IMR-90 (cell line): ENCODE data around the gene UBAC1. TPM values are rescaled to one million over a fixed set of nuclear protein-coding genes. Genes with fewer than 3 reads are reported as not detected.

Source experiments
- ATAC-seq: fragments of 200-7000 bp; cut with Tn5 transposase; 2 replicates; pipeline ENCODE4 v1.9.1; 2020; ENCODE audit warnings: low read depth, mild to moderate bottlenecking, moderate library complexity
- BruUV-seq: library from RNA; stranded (reverse); fragments of 400-500 nt; replicated peaks from 2 replicates; lab custom pipeline; 2021; lab: Mats Ljungman, UMichigan
- CTCF ChIA-PET: fragments of 300-600 bp; formaldehyde crosslinking; extraction: SDS; loops from one replicate; lab custom pipeline; 2021; ENCODE audit warnings: antibody characterized with exemption; lab: Yijun Ruan, JAX
- POLR2A ChIA-PET: fragments of 300-600 bp; sonication (Branson Sonifier 250); formaldehyde crosslinking; loops from one replicate; lab custom pipeline; 2022; ENCODE audit warnings: antibody characterized with exemption; ENCODE audit not compliant: unreplicated experiment; lab: Charles Lee
- DNase-seq: peaks from one replicate; pipeline ENCODE4 v3.0.0; 2013
- H2AFZ ChIP-seq: replicated peaks from 2 replicates; pipeline ENCODE3; 2013; ENCODE audit warnings: low read length, mild to moderate bottlenecking; ENCODE audit not compliant: poor library complexity
- H2AK5ac ChIP-seq: 2 replicates; pipeline ENCODE4 v1.6.1; 2013; ENCODE audit warnings: low read depth, low read length, inconsistent platforms
- H2AK9ac ChIP-seq: replicated peaks from 2 replicates; pipeline ENCODE3; 2013; ENCODE audit warnings: mild to moderate bottlenecking, low read depth, low read length, moderate library complexity; ENCODE audit not compliant: poor library complexity
- H2BK120ac ChIP-seq: 2 replicates; pipeline ENCODE4 v1.6.1; 2013; ENCODE audit warnings: low read depth, low read length, inconsistent platforms
- H2BK15ac ChIP-seq: 3 replicates; pipeline ENCODE4 v1.6.1; 2013; ENCODE audit warnings: low read depth, low read length, inconsistent platforms
- H2BK20ac ChIP-seq: 2 replicates; pipeline ENCODE4 v1.6.1; 2013; ENCODE audit warnings: low read depth, mild to moderate bottlenecking, inconsistent platforms, low read length, moderate library complexity
- H2BK5ac ChIP-seq: 2 replicates; pipeline ENCODE4 v1.6.1; 2013; ENCODE audit warnings: mild to moderate bottlenecking, low read depth, low read length, inconsistent platforms; ENCODE audit not compliant: poor library complexity, severe bottlenecking
- H3K14ac ChIP-seq: replicated peaks from 2 replicates; pipeline ENCODE4 v1.6.1; 2013; ENCODE audit warnings: low read depth, low read length, inconsistent platforms
- H3K18ac ChIP-seq: 2 replicates; pipeline ENCODE4 v1.6.1; 2013; ENCODE audit warnings: low read depth, low read length, control low read depth
- H3K23ac ChIP-seq: 2 replicates; pipeline ENCODE4 v1.6.1; 2013; ENCODE audit warnings: low read depth, low read length, inconsistent platforms
- H3K27ac ChIP-seq: 2 replicates; pipeline ENCODE4 v1.5.1; 2013; ENCODE audit warnings: mild to moderate bottlenecking, control low read depth, low read length; ENCODE audit not compliant: insufficient read depth
- H3K27me3 ChIP-seq: 2 replicates; pipeline ENCODE4 v1.6.1; 2013; ENCODE audit warnings: low read length; ENCODE audit not compliant: control insufficient read depth, insufficient read depth
- H3K36me3 ChIP-seq: 2 replicates; pipeline ENCODE4 v1.6.1; 2013; ENCODE audit warnings: low read length, mixed read lengths; ENCODE audit not compliant: control insufficient read depth, insufficient read depth
- H3K4ac ChIP-seq: 2 replicates; pipeline ENCODE4 v1.6.1; 2013; ENCODE audit warnings: low read depth, low read length, inconsistent platforms
- H3K4me1 ChIP-seq: 2 replicates; pipeline ENCODE4 v1.6.1; 2013; ENCODE audit warnings: low read length, mixed read lengths; ENCODE audit not compliant: control insufficient read depth, insufficient read depth
- H3K4me2 ChIP-seq: 2 replicates; pipeline ENCODE4 v1.6.1; 2013; ENCODE audit warnings: low read depth, mild to moderate bottlenecking, control low read depth, low read length, moderate library complexity
- H3K4me3 ChIP-seq: 2 replicates; pipeline ENCODE4 v1.5.1; 2013; ENCODE audit warnings: low read depth, mild to moderate bottlenecking, control low read depth, low read length, moderate library complexity; ENCODE audit not compliant: insufficient read depth
- H3K56ac ChIP-seq: 2 replicates; pipeline ENCODE4 v1.6.1; 2013; ENCODE audit warnings: low read length, inconsistent platforms; ENCODE audit not compliant: insufficient read depth; ENCODE audit errors: extremely low read depth
- H3K79me1 ChIP-seq, 2 experiments: 2 replicates each; pipeline ENCODE4 v1.6.1; 2013; ENCODE audit warnings: low read length in 2 of 2, inconsistent platforms in 1 of 2, low read depth in 1 of 2
- H3K9ac ChIP-seq: 2 replicates; pipeline ENCODE4 v1.6.1; 2013; ENCODE audit warnings: low read depth, low read length, control low read depth
- H3K9me1 ChIP-seq: 2 replicates; pipeline ENCODE4 v1.6.1; 2013; ENCODE audit warnings: low read length, inconsistent platforms; ENCODE audit not compliant: insufficient read depth
- H3K9me3 ChIP-seq: 2 replicates; pipeline ENCODE4 v1.6.1; 2013; ENCODE audit warnings: low read length; ENCODE audit not compliant: control insufficient read depth, insufficient read depth
- H4K20me1 ChIP-seq: 2 replicates; pipeline ENCODE4 v1.6.1; 2013; ENCODE audit warnings: low read length, inconsistent platforms; ENCODE audit not compliant: insufficient read depth
- H4K5ac ChIP-seq: 2 replicates; pipeline ENCODE4 v1.6.1; 2013; ENCODE audit warnings: mild to moderate bottlenecking, low read depth, low read length, control low read depth
- H4K8ac ChIP-seq, 2 experiments: 2 replicates each; pipeline ENCODE4 v1.6.1; 2013; ENCODE audit warnings: low read depth in 2 of 2, low read length in 2 of 2, control low read depth in 1 of 2, inconsistent platforms in 1 of 2
- H4K91ac ChIP-seq: 2 replicates; pipeline ENCODE4 v1.6.1; 2013; ENCODE audit warnings: low read depth, low read length, inconsistent platforms; ENCODE audit not compliant: insufficient read depth
- BHLHE40 ChIP-seq: fragments of 150-350 bp; IDR thresholded peaks from 2 replicates; pipeline ENCODE4 v1.6.1; 2016; ENCODE audit warnings: mild to moderate bottlenecking, low read depth, low read length
- CEBPB ChIP-seq: IDR thresholded peaks from 2 replicates; pipeline ENCODE4 v1.6.1; 2012; ENCODE audit warnings: low read depth, low read length, improper control_type of control experiment
- CHD1 ChIP-seq: IDR thresholded peaks from 2 replicates; pipeline ENCODE4 v1.6.1; 2012; ENCODE audit warnings: low read depth, low read length, improper control_type of control experiment
- FOS ChIP-seq: fragments of 150-350 bp; IDR thresholded peaks from 2 replicates; pipeline ENCODE4 v1.6.1; 2016; ENCODE audit warnings: low read depth, low read length
- MAFK ChIP-seq: IDR thresholded peaks from 2 replicates; pipeline ENCODE4 v1.6.1; 2012; ENCODE audit warnings: low read depth, low read length, improper control_type of control experiment
- MAZ ChIP-seq: IDR thresholded peaks from 2 replicates; pipeline ENCODE4 v1.6.1; 2012; ENCODE audit warnings: low read depth, mild to moderate bottlenecking, low read length, improper control_type of control experiment, moderate library complexity, borderline replicate concordance
- NFE2L2 ChIP-seq: fragments of 150-350 bp; IDR thresholded peaks from 2 replicates; pipeline ENCODE4 v1.6.1; 2016; ENCODE audit warnings: low read depth, mild to moderate bottlenecking, low read length
- POLR2A ChIP-seq: IDR thresholded peaks from 2 replicates; pipeline ENCODE4 v1.6.1; 2012; ENCODE audit warnings: mild to moderate bottlenecking, low read depth, low read length
- RAD21 ChIP-seq: IDR thresholded peaks from 2 replicates; pipeline ENCODE4 v1.6.1; 2012; ENCODE audit warnings: low read length, improper control_type of control experiment
- RCOR1 ChIP-seq: IDR thresholded peaks from 2 replicates; pipeline ENCODE4 v1.6.1; 2012; ENCODE audit warnings: mild to moderate bottlenecking, low read length, improper control_type of control experiment; ENCODE audit not compliant: insufficient replicate concordance
- RFX5 ChIP-seq: IDR thresholded peaks from 2 replicates; pipeline ENCODE4 v1.8.0; 2012; ENCODE audit warnings: low read depth, mild to moderate bottlenecking, low read length, moderate library complexity
- SMC3 ChIP-seq: fragments of 150-350 bp; IDR thresholded peaks from 2 replicates; pipeline ENCODE4 v1.6.1; 2016; ENCODE audit warnings: low read depth, mild to moderate bottlenecking, antibody characterized with exemption, low read length, moderate library complexity
- WGBS, 2 experiments: methylation state at CpG; one replicate each; pipeline versions ENCODE4 v1.1.5 to v1.1.7; 2013; ENCODE audit warnings: missing lambda C conversion rate in 2 of 2; ENCODE audit not compliant: insufficient read length in 1 of 2; ENCODE audit errors: extremely low coverage in 2 of 2; 5-methylcytosine and 5-hydroxymethylcytosine counted together
- dilution Hi-C: fragments of 300-500 bp; cut with HindIII; formaldehyde crosslinking; loops from one replicate; pipeline ENCODE4 v1.14.3; 2018; ENCODE audit warnings: low sequenced_read_pairs; ENCODE audit not compliant: unreplicated experiment
- in situ Hi-C: fragments of 300-500 bp; cut with MboI; formaldehyde crosslinking; loops from 3 replicates; pipeline ENCODE4 v1.14.3; 2019; ENCODE audit warnings: low sequenced_read_pairs, inconsistent platforms, mixed read lengths
- intact Hi-C: fragments of 100-400 bp; cut with micrococcal nuclease; formaldehyde crosslinking; loops from 2 replicates; pipeline ENCODE4 v1.10.0; 2022
- polyA plus RNA-seq, 3 experiments: library from polyadenylated mRNA; depleted of rRNA; stranded (reverse); fragments of >200 nt; gene quantifications; 2 replicates each; pipeline ENCODE4 v1.2.3, GENCODE V29; 2012; ENCODE audit warnings: low replicate concordance in 1 of 3
- total RNA-seq: library from RNA; depleted of rRNA; stranded (reverse); fragments of >200 nt; gene quantifications from 2 replicates; pipeline ENCODE4 v1.2.3, GENCODE V29; 2012
- TF ChIP-seq, protein P1 (sequence below): fragments of 150-350 bp; IDR thresholded peaks from 2 replicates; pipeline ENCODE4 v1.6.1; 2016; ENCODE audit warnings: low read depth, mild to moderate bottlenecking, low read length, moderate library complexity, borderline replicate concordance
- TF ChIP-seq, protein P2 (sequence below): fragments of 150-350 bp; IDR thresholded peaks from 2 replicates; pipeline ENCODE4 v1.6.1; 2017; ENCODE audit warnings: mild to moderate bottlenecking, antibody characterized with exemption, low read length, low read depth
- TF ChIP-seq, protein P3 (sequence below): conservative IDR thresholded peaks from 2 replicates; pipeline ENCODE4 v1.5.1; 2012; ENCODE audit warnings: mild to moderate bottlenecking, low read depth, low read length, improper control_type of control experiment

Gene UBAC1
- total and polyA plus RNA-seq, 2 of the 4 experiments (the other 2 are of a cell fraction): 25.3 to 33.9 TPM

DNA sequence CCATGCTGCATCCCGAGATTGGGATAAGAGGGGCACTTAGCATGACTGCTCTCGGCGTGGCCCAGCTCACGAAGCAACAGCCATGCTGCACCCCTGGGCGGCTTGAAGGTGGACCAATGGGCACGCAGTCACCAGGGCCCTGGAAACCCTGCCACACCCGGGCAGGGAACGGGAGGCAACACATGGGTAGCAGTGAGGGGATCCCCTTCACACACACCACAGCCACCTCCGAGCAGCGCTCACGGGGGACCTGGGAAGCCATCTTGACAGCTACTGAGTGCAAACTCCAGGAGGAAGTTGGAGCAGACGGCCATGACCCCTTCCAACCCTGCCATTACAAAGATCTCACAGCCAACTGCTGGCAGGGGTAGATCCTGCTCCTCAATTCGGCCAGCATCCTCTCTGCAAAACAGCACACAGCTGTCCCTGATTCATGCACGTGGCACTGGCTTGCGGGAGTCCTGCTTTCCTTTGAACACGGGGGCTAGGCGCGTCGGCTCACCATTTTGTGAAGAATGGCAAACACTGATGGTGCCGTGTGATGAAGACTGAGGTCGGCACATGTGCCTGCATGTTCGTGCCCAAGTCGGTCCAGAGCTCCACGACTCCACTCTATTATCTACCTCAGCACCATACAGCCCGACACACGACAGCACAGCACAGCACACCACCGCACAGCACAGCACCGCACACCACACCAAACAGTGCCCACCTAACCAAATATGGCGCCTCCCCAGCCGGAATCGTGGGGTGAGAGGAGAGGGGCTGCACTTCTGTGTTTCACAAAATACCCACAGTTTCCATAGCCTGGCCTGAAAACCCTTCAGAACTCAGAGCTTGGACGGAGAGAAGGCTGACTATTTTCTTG is 5.0 kb downstream of the UBAC1 start:
- ATAC-seq (no peak), DNase-seq (no peak)
- in situ Hi-C loops (no loop called here), dilution Hi-C loops (no loop called here), intact Hi-C loops (no loop called here)
- H3K56ac ChIP-seq: no peak overlapping the region
- H3K18ac ChIP-seq: no peak overlapping the region
- H3K14ac ChIP-seq: no peak overlapping the region
- POLR2A ChIA-PET: interaction anchor here (0.6 kb wide), 2 partner anchors 142 to 695 kb away, joined by 3 read pairs; no protein-coding TSS in a partner anchor
- H4K8ac ChIP-seq: no peak overlapping the region
- H4K5ac ChIP-seq: no peak overlapping the region
- H2AFZ ChIP-seq: no peak overlapping the region
- no peak overlapping the region for H2AK5ac ChIP-seq
- H2BK120ac ChIP-seq: no peak overlapping the region
- H3K9ac ChIP-seq: no peak overlapping the region
- no peak overlapping the region for H3K4me3 ChIP-seq
- H3K79me1 ChIP-seq: peaks cover 34 to 70% of the 10 kb centered on the region in 2 experiments
- H3K36me3 ChIP-seq: peaks cover 14% of the 10 kb centered on the region
- BruUV-seq: no TSS peak
- no peak overlapping the region for H4K91ac ChIP-seq
- H3K23ac ChIP-seq: no peak overlapping the region
- H2AK9ac ChIP-seq: no peak overlapping the region
- 90% methylated on average over 11 of the region's 32 CpGs; no CpG with 5 or more reads in 1 of the 2 experiments for WGBS, 2 experiments
- peaks cover 7% of the 10 kb centered on the region for H3K4me1 ChIP-seq
- peaks cover 31% of the 10 kb centered on the region for H4K20me1 ChIP-seq
- no peak overlapping the region for H2BK20ac ChIP-seq
- no peak overlapping the region for H2BK15ac ChIP-seq
- H3K4ac ChIP-seq: no peak overlapping the region
- H3K4me2 ChIP-seq: no peak overlapping the region
- no peaks in the 10 kb centered on the region for H3K9me3 ChIP-seq
- CTCF ChIA-PET: no interaction called here
- peaks cover 11% of the 10 kb centered on the region for H3K9me1 ChIP-seq
- H3K27me3 ChIP-seq: no peaks in the 10 kb centered on the region
- no peak overlapping the region for H3K27ac ChIP-seq
- no peak overlapping the region for H2BK5ac ChIP-seq
- TF ChIP-seq RFX5 (no peak), MAFK (no peak), MAZ (no peak), CEBPB (no peak), BHLHE40 (no peak), NFE2L2 (no peak), CHD1 (no peak), POLR2A (no peak), RCOR1 (no peak), SMC3 (no peak), RAD21 (no peak), FOS (no peak)
- TF ChIP-seq, protein P1, sequence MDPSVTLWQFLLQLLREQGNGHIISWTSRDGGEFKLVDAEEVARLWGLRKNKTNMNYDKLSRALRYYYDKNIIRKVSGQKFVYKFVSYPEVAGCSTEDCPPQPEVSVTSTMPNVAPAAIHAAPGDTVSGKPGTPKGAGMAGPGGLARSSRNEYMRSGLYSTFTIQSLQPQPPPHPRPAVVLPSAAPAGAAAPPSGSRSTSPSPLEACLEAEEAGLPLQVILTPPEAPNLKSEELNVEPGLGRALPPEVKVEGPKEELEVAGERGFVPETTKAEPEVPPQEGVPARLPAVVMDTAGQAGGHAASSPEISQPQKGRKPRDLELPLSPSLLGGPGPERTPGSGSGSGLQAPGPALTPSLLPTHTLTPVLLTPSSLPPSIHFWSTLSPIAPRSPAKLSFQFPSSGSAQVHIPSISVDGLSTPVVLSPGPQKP: no peak
- TF ChIP-seq, protein P2, sequence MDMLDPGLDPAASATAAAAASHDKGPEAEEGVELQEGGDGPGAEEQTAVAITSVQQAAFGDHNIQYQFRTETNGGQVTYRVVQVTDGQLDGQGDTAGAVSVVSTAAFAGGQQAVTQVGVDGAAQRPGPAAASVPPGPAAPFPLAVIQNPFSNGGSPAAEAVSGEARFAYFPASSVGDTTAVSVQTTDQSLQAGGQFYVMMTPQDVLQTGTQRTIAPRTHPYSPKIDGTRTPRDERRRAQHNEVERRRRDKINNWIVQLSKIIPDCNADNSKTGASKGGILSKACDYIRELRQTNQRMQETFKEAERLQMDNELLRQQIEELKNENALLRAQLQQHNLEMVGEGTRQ: no peak
- TF ChIP-seq, protein P3, sequence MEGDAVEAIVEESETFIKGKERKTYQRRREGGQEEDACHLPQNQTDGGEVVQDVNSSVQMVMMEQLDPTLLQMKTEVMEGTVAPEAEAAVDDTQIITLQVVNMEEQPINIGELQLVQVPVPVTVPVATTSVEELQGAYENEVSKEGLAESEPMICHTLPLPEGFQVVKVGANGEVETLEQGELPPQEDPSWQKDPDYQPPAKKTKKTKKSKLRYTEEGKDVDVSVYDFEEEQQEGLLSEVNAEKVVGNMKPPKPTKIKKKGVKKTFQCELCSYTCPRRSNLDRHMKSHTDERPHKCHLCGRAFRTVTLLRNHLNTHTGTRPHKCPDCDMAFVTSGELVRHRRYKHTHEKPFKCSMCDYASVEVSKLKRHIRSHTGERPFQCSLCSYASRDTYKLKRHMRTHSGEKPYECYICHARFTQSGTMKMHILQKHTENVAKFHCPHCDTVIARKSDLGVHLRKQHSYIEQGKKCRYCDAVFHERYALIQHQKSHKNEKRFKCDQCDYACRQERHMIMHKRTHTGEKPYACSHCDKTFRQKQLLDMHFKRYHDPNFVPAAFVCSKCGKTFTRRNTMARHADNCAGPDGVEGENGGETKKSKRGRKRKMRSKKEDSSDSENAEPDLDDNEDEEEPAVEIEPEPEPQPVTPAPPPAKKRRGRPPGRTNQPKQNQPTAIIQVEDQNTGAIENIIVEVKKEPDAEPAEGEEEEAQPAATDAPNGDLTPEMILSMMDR: no peak
